NCI-H1694 treated with DMSO at 0.1 percent for 48 hours (cell line): Measurements from ENCODE around the gene BANP.
"Not testable (repeated sequence)": the region's sequence is repeated elsewhere in the genome, so short reads cannot be mapped to it uniquely, and the experiment has no call there.

ENCODE experiments used
- DNase-seq: peaks from one replicate; lab custom pipeline; 2025; lab: John Stamatoyannopoulos, UW

BANP gene

GRCh38 chr16:88088611-88089010 lies 137.4 kb downstream of the BANP start:
- DNase-seq = not testable (repeated sequence)

- DNase-seq = not testable (repeated sequence)
Observed at GRCh38 chr16:88089071-88089470, 137.8 kb downstream of the BANP start.

- not testable (repeated sequence) for DNase-seq
Observed at GRCh38 chr16:88089632-88090376, 138.6 kb downstream of the BANP start.

GRCh38 chr16:88090377-88091175 lies 139.3 kb downstream of the BANP start:
- not testable (repeated sequence) for DNase-seq

- DNase-seq = not testable (repeated sequence)
Observed at GRCh38 chr16:88091221-88091971, 140.2 kb downstream of the BANP start.

GRCh38 chr16:88091972-88092302 lies 140.7 kb downstream of the BANP start:
- DNase-seq = not testable (repeated sequence)

GRCh38 chr16:88092791-88093555 lies 141.7 kb downstream of the BANP start:
- not testable (repeated sequence) for DNase-seq

GRCh38 chr16:88093556-88094252 lies 142.5 kb downstream of the BANP start:
- DNase-seq = not testable (repeated sequence)

- DNase-seq = not testable (repeated sequence)
Observed at GRCh38 chr16:88094253-88094575, 143.0 kb downstream of the BANP start.

- not testable (repeated sequence) for DNase-seq
Observed at GRCh38 chr16:88094900-88095299, 143.7 kb downstream of the BANP start.

- not testable (repeated sequence) for DNase-seq
Observed at GRCh38 chr16:88096659-88097058, 145.4 kb downstream of the BANP start.

- DNase-seq = not testable (repeated sequence)
Observed at GRCh38 chr16:88098731-88099562, 147.7 kb downstream of the BANP start.

GRCh38 chr16:88099563-88099890 lies 148.3 kb downstream of the BANP start:
- no peak for DNase-seq

- DNase-seq = not testable (repeated sequence)
Observed at GRCh38 chr16:88099956-88100355, 148.7 kb downstream of the BANP start.

- DNase-seq = not testable (repeated sequence)
Observed at GRCh38 chr16:88100801-88101622, 149.8 kb downstream of the BANP start.

GRCh38 chr16:88101623-88102105 lies 150.4 kb downstream of the BANP start:
- DNase-seq = not testable (repeated sequence)

GRCh38 chr16:88102597-88102996 lies 151.4 kb downstream of the BANP start:
- no peak for DNase-seq

GRCh38 chr16:88103011-88103410 lies 151.8 kb downstream of the BANP start:
- DNase-seq = no peak

- no peak for DNase-seq
Observed at GRCh38 chr16:88103581-88104188, 152.5 kb downstream of the BANP start.
